ENCODE data around the gene PIEZO2.
A peak's percentile ranks its signal among the peaks of the same experiment; 100 is the strongest.

The PIEZO2 gene

DNA sequence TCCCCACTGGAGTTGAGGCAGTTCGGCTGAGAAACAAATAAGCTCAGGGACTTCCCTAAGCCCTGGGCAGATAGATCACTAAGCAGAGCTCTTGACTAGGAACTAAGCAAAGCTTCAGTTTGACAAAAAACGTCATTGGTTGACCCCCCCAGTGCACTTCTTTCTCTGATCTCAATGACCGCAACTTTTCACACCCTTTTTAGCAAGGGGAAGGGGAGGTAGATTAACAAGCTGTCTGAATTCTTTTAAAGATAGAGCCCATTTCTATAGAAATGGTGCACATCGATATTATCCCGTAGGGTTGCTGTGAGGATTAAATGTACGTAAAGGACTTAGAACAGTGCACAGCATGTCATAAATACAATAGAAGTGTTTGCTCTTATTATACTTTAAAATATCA is 42.5 kb downstream of the PIEZO2 start:
- no peak for FAIRE-seq
- TF ChIP-seq POLR2A (IDR thresholded peaks at IDR 0.05; ENCODE audit: low read depth, low read length) = no peak
- no peak for TF ChIP-seq SPI1 (IDR thresholded peaks at IDR 0.05; ENCODE audit: low read depth, low read length)
- no peak for TF ChIP-seq POU2F2 (IDR thresholded peaks at IDR 0.05; ENCODE audit: low read depth, low read length)
- TF ChIP-seq POLR2AphosphoS5 (IDR thresholded peaks at IDR 0.05; ENCODE audit: low read depth, low read length) = no peak
- TF ChIP-seq TAF1 (IDR thresholded peaks at IDR 0.05; ENCODE audit: low read depth, low read length) = no peak
- TF ChIP-seq PAX5 (IDR thresholded peaks at IDR 0.05; ENCODE audit: insufficient read depth, low read length, severe bottlenecking) = no peak
- DNase-seq (ENCODE audit: insufficient read length, low spot score) = no peak

DNA sequence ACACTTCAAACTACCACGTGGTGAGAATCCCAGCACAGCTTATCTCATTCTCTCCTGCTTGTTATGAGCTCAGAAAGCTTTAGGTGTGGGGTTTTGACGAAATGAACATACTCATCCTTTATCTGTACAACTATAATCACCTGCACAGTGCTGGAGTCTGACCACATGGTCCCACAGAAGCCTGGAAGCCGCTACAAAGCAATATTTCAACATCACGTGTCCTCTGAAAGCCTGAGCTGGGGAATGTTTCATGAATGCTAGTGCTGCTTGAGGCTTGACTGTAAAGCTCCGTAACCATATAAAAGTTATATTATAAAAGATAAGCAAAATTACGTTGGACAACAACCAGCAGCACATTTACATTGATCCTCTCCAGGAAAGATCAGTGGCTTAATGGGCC is 43.9 kb downstream of the PIEZO2 start:
- FAIRE-seq (no peak), DNase-seq (ENCODE audit: insufficient read length, low spot score) (no peak)
- TF ChIP-seq TAF1 (IDR thresholded peaks at IDR 0.05; ENCODE audit: low read depth, low read length) (no peak), SPI1 (IDR thresholded peaks at IDR 0.05; ENCODE audit: low read depth, low read length) (no peak), PAX5 (IDR thresholded peaks at IDR 0.05; ENCODE audit: insufficient read depth, low read length, severe bottlenecking) (no peak), POLR2AphosphoS5 (IDR thresholded peaks at IDR 0.05; ENCODE audit: low read depth, low read length) (no peak)

DNA sequence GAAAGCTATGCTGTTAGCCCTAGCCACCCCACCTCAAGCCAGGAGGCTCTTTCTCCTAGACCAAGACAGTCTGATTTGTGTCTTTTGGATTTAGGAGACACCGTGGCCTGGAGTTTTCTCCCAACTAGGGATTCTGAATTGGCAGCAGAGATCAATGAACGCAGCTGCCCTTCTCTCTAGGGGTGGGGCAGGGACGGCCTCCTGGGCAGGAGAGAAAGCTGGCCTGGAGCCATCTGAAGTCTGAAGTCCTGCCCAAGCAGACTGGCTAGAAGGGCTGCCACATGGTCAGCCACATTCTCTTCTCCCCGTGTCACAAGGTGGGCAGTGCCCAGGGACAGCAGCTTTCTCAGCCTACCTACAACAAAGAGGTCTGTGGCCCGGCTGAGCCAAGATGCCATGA is 45.1 kb downstream of the PIEZO2 start:
- peak; percentile 68 for FAIRE-seq

DNA sequence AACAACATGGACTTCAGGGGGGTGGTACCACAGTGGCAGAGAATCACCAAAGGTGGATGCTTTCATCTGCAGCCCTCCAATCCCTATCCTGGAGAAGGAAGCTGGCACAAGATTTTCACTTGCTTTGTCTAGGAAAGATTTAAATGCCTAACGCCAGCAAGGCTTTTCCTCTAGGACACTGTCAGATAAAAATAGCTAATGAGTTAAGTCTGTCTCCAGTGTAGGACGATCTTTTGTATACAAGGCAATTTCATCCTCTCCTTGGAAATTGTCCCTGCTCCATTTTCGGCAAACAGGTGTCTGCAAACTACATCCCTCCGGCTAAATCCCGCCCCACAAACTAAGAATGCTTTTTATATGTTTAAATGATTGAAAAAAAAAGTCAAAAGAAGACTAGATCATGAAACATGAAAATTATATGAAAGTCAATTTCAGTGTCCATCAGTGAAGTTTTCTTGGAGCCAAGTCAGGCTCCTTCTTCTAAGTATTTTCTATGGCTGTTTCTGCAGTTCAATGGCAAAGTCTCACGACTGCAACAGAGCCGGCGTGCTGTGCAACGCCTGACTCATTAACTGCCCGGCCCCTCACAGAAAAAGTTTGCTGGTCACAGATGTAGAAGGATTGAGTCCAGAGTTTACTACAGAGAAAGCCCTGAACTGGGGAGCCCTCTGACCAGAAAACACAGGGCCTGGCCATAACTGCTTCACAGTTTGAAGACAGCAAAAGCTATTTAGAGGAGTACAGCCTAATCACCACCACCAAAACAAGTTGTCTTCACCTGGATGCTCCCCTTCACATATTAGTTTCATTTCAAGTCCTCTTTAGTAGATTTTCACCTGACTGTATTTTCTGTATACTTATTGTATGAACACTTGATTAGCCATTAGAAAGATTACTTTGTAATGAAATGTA is 52.3 kb downstream of the PIEZO2 start:
- FAIRE-seq = peak; percentile 51
- DNase-seq (ENCODE audit: insufficient read length, low spot score) = no peak
- TF ChIP-seq POU2F2 (IDR thresholded peaks at IDR 0.05; ENCODE audit: low read depth, low read length) (no peak), TAF1 (IDR thresholded peaks at IDR 0.05; ENCODE audit: low read depth, low read length) (no peak), SPI1 (IDR thresholded peaks at IDR 0.05; ENCODE audit: low read depth, low read length) (no peak), POLR2A (IDR thresholded peaks at IDR 0.05; ENCODE audit: low read depth, low read length) (no peak), POLR2AphosphoS5 (IDR thresholded peaks at IDR 0.05; ENCODE audit: low read depth, low read length) (no peak), PAX5 (IDR thresholded peaks at IDR 0.05; ENCODE audit: insufficient read depth, low read length, severe bottlenecking) (no peak)

More for the DNA sequence above, 45.1 kb downstream of the PIEZO2 start:
- DNase-seq (ENCODE audit: insufficient read length, low spot score) = no peak
- TF ChIP-seq PAX5 (IDR thresholded peaks at IDR 0.05; ENCODE audit: insufficient read depth, low read length, severe bottlenecking) (no peak), TAF1 (IDR thresholded peaks at IDR 0.05; ENCODE audit: low read depth, low read length) (no peak), POLR2A (IDR thresholded peaks at IDR 0.05; ENCODE audit: low read depth, low read length) (no peak), POLR2AphosphoS5 (IDR thresholded peaks at IDR 0.05; ENCODE audit: low read depth, low read length) (no peak), POU2F2 (IDR thresholded peaks at IDR 0.05; ENCODE audit: low read depth, low read length) (no peak), SPI1 (IDR thresholded peaks at IDR 0.05; ENCODE audit: low read depth, low read length) (no peak)

DNA sequence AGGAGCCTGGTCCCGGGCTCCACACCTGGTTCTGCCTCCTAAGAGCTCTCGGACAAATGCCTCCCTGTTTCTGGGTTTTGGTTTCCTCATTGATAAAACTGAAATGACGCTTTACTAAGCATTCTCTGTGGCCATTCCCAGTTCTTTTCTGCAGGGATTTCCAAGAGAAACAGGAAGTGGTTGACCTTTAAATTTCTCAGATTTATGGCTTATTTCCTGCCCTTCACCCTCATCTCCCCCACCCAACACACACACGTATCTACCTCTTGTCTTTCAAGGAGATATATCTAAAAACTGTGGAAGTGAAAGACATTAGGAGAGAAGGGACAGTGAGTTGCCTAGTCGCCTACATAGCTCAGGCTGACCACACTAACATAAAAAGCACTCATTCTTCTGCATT is 53.0 kb downstream of the PIEZO2 start:
- FAIRE-seq = peak; percentile 72
- TF ChIP-seq SPI1 (IDR thresholded peaks at IDR 0.05; ENCODE audit: low read depth, low read length) (peak; percentile 77), PAX5 (IDR thresholded peaks at IDR 0.05; ENCODE audit: insufficient read depth, low read length, severe bottlenecking) (no peak)
- no peak for DNase-seq (ENCODE audit: insufficient read length, low spot score)

DNA sequence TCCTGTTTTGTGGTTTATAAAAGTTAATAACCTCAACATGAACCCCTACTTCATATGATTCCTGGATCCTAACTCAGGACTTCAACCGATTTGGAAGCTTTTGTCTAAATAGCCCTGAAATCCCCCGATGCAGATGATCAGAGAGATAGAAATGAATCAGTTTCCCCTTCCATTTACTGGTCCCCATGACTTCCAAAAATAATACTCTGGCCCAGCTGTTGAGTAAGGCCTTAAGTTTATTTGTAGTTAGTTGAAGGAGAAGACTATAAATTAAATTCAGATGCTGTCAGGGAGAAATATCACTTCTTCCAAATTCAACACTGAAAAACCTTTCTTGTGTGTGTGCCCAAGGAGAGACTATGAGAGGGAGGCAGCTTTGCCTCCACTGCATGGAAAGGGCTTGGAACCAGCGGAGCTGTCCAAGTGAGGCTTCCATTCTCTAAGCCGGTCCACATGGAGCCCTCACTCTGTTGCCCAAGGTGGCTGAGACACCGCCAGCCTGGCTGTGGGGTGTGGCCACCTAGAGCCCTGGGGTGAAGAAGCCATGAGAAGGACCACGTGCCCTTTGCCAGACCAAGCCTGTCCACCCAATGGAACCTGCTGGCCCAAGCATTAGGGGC is 53.6 kb downstream of the PIEZO2 start:
- no peak for TF ChIP-seq POU2F2 (IDR thresholded peaks at IDR 0.05; ENCODE audit: low read depth, low read length)
- no peak for TF ChIP-seq POLR2A (IDR thresholded peaks at IDR 0.05; ENCODE audit: low read depth, low read length)
- no peak for TF ChIP-seq POLR2AphosphoS5 (IDR thresholded peaks at IDR 0.05; ENCODE audit: low read depth, low read length)
- TF ChIP-seq SPI1 (IDR thresholded peaks at IDR 0.05; ENCODE audit: low read depth, low read length) = no peak
- TF ChIP-seq TAF1 (IDR thresholded peaks at IDR 0.05; ENCODE audit: low read depth, low read length) = no peak
- TF ChIP-seq PAX5 (IDR thresholded peaks at IDR 0.05; ENCODE audit: insufficient read depth, low read length, severe bottlenecking) = no peak
- DNase-seq (ENCODE audit: insufficient read length, low spot score) (no peak), FAIRE-seq (peak; percentile 66)

DNA sequence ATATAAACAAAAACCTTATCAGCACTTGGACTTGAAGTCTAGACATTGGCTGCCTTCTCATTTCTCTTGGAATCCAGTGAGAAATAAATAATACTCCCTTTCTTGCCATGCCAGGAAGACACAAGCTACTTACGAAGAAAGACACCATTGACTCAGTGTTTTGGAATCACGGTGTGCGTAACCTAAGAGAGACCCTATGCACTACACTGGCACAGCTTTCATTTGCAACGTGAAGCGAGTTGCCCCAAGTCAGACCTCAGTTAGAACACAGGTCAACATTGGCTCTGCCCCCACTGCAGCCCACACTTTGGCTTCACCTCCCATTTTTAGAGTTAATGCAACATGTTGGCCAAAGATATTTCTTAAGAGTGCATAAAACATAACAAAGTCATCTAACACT is 54.2 kb downstream of the PIEZO2 start:
- DNase-seq (ENCODE audit: insufficient read length, low spot score) = no peak
- TF ChIP-seq SPI1 (IDR thresholded peaks at IDR 0.05; ENCODE audit: low read depth, low read length) = no peak
- no peak for TF ChIP-seq TAF1 (IDR thresholded peaks at IDR 0.05; ENCODE audit: low read depth, low read length)
- TF ChIP-seq POU2F2 (IDR thresholded peaks at IDR 0.05; ENCODE audit: low read depth, low read length) = no peak
- no peak for TF ChIP-seq POLR2AphosphoS5 (IDR thresholded peaks at IDR 0.05; ENCODE audit: low read depth, low read length)
- no peak for FAIRE-seq

DNA sequence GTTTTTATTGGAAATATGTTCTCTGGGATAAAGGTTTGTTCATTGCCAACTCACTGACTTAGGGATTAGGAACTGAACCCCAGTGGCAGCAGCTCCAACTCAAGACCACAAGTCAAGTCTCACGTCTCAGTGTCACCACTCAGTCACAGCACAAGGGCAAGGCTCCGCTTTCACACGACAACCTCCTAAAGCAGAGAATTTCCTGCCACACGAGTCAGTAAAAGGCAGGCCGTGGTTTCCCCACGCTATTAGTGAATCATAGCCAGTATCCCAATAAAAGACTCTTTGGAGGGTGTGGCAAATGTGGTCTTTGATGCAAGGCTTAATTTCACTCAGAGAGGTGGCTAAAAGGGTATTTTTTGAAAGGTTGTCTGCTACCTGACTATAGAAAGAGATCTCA is 57.6 kb downstream of the PIEZO2 start:
- FAIRE-seq = peak; percentile 35
- TF ChIP-seq SPI1 (IDR thresholded peaks at IDR 0.05; ENCODE audit: low read depth, low read length) (no peak), POLR2AphosphoS5 (IDR thresholded peaks at IDR 0.05; ENCODE audit: low read depth, low read length) (no peak), TAF1 (IDR thresholded peaks at IDR 0.05; ENCODE audit: low read depth, low read length) (no peak), PAX5 (IDR thresholded peaks at IDR 0.05; ENCODE audit: insufficient read depth, low read length, severe bottlenecking) (no peak), POU2F2 (IDR thresholded peaks at IDR 0.05; ENCODE audit: low read depth, low read length) (no peak)
- no peak for DNase-seq (ENCODE audit: insufficient read length, low spot score)

DNA sequence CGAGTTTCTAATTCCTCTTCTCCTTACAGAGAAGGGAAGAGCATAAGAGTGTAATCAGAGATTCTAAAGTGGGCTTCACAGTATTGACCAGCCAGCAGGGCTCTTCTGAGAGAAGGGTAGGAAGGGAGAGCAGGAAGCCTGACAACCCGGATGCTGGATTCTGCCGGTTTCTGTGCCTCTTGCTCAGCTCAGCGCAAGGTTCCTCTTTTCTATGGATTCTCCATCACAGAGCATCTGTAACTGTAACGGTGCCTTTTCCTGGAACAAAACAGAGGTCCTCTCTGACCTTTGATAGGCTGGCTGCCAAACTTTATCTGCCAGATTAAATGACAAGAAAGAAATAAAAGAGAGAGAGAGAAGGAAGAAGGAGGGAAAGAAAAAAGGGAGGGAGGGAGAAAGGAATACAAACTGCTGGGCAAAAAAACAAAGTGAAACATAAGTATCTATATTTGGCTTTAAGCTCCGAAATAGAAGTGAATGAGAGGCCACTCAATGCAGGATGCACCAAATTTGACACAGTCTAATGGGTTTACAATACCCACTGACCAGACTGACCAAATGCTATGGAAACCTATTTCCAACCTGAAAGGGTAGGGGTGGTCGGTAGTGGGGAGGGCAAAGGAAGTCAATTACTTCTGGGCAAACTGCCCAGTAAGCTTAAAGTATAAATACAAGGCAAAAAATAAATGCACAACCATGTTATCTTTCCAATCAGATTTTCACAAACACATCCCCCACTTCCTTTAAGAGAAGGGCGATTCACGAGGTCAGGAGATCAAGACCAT is 59.2 kb downstream of the PIEZO2 start:
- TF ChIP-seq POLR2A (IDR thresholded peaks at IDR 0.05; ENCODE audit: low read depth, low read length) (no peak), POU2F2 (IDR thresholded peaks at IDR 0.05; ENCODE audit: low read depth, low read length) (no peak), TAF1 (IDR thresholded peaks at IDR 0.05; ENCODE audit: low read depth, low read length) (no peak), POLR2AphosphoS5 (IDR thresholded peaks at IDR 0.05; ENCODE audit: low read depth, low read length) (no peak), PAX5 (IDR thresholded peaks at IDR 0.05; ENCODE audit: insufficient read depth, low read length, severe bottlenecking) (no peak), SPI1 (IDR thresholded peaks at IDR 0.05; ENCODE audit: low read depth, low read length) (no peak)
- FAIRE-seq (peak; percentile 35), DNase-seq (ENCODE audit: insufficient read length, low spot score) (no peak)

Measured in GM12891 (cell line).